ENCODE measurements around the gene PEPD.

Gene PEPD

GRCh38 chr19:33390908-33391630, 130.5 kb downstream of the PEPD start:
- H3K27me3 ChIP-seq (ENCODE audit: insufficient read depth, low read length) = no peaks in the 10 kb centered on the region
- no peaks in the 10 kb centered on the region for H3K9me3 ChIP-seq (ENCODE audit: low read length)
- H3K4me3 ChIP-seq (ENCODE audit: low read length) = no peak overlapping the region
- H3K4me1 ChIP-seq (ENCODE audit: insufficient read depth, low read length) = no peaks in the 10 kb centered on the region
- H3K36me3 ChIP-seq (ENCODE audit: insufficient read depth, low read length) = peaks cover under 1% of the 10 kb centered on the region
- H2AFZ ChIP-seq (ENCODE audit: low read depth, low read length) = no peak overlapping the region

DNA sequence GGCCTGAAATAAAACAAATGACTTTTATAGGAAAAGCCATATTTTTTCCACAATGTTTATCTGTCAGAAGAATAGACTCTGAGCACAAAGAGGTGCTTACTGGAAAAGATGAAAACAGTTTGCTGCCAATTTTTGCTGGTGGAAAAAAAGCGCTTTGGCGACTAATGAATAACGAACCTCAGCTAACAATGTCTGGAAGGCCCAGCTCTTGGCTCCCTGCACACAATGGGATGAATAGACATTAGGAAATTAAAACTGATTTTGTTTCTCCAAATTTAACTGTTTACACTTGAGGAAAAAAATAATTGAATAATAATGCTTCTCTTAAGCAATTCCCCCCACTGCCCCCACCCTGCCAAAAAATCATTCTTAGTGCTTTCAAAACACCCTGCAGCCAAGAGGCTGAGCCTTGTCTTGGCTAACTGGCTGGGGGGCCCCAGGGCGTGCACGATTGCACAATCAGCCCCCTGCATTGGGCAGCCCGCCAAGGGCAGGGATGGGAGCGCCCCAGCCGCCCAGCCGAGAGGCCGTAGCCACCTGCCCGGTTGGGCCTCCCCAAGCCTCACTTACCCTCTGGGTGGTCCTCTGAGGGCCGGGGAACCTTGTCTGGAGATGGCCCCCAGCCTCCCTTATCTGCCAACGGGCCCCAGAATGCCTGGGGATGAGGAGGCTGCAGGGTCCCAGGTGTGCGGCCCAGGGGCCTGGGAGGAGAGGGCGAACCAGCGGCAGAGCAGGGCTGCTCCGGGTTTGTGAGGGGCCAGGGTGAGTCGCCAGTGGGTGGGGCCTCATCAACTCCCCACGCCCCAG, 131.3 kb downstream of the PEPD start:
- no peaks in the 10 kb centered on the region for H3K4me1 ChIP-seq (ENCODE audit: insufficient read depth, low read length)
- no peaks in the 10 kb centered on the region for H3K27me3 ChIP-seq (ENCODE audit: insufficient read depth, low read length)
- H3K9me3 ChIP-seq (ENCODE audit: low read length) = no peaks in the 10 kb centered on the region
- peaks cover 4% of the 10 kb centered on the region for H3K36me3 ChIP-seq (ENCODE audit: insufficient read depth, low read length)
- no peak overlapping the region for H2AFZ ChIP-seq (ENCODE audit: low read depth, low read length)
- no peak overlapping the region for H3K4me3 ChIP-seq (ENCODE audit: low read length)

DNA sequence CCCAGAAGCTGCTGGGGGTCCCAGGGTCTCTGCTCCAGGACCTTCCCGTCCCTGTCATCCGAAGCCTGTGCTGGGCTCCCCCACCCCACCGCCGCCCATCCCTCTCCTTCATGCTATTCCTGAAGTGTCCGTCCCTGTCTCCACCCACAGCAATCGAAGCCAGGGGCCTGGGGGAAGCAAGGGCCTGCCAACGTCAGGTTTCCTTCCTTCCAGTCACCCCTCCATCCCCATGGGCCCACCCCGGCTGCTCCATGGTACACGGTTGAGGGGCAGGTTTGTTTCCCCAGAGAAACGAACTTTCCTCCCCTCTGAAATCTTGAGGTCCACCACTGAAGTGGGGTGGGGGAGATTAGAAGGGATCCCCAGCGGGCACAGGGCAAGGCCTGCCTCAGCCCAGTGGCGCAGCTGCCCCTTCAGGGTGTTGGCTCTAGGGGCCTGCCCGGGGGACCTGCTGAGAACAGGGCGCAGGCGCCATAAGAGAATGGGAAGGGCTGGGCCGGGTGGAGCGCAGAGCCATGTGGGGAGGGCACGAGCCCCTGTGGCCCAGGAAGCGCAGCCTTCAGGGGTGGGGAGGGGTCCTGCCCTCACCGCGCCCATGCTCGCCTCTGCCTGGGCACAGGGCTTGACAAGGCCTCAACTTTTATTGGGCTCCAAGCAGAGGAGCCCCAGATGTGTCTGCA, 132.0 kb downstream of the PEPD start:
- Histone ChIP-seq H3K4me3 (ENCODE audit: low read length) (no peak overlapping the region), H2AFZ (ENCODE audit: low read depth, low read length) (no peak overlapping the region), H3K36me3 (ENCODE audit: insufficient read depth, low read length) (peaks cover 4% of the 10 kb centered on the region), H3K9me3 (ENCODE audit: low read length) (no peaks in the 10 kb centered on the region), H3K27me3 (ENCODE audit: insufficient read depth, low read length) (no peaks in the 10 kb centered on the region), H3K4me1 (ENCODE audit: insufficient read depth, low read length) (no peaks in the 10 kb centered on the region)

GRCh38 chr19:33388725-33389420, 132.7 kb downstream of the PEPD start:
- Histone ChIP-seq H3K27me3 (ENCODE audit: insufficient read depth, low read length) (no peaks in the 10 kb centered on the region), H3K4me1 (ENCODE audit: insufficient read depth, low read length) (no peaks in the 10 kb centered on the region), H2AFZ (ENCODE audit: low read depth, low read length) (no peak overlapping the region), H3K36me3 (ENCODE audit: insufficient read depth, low read length) (peaks cover 4% of the 10 kb centered on the region), H3K9me3 (ENCODE audit: low read length) (no peaks in the 10 kb centered on the region), H3K4me3 (ENCODE audit: low read length) (no peak overlapping the region)

- peaks cover 4% of the 10 kb centered on the region for H3K36me3 ChIP-seq (ENCODE audit: insufficient read depth, low read length)
- no peak overlapping the region for H2AFZ ChIP-seq (ENCODE audit: low read depth, low read length)
- no peak overlapping the region for H3K4me3 ChIP-seq (ENCODE audit: low read length)
- no peaks in the 10 kb centered on the region for H3K4me1 ChIP-seq (ENCODE audit: insufficient read depth, low read length)
- H3K27me3 ChIP-seq (ENCODE audit: insufficient read depth, low read length) = no peaks in the 10 kb centered on the region
- no peaks in the 10 kb centered on the region for H3K9me3 ChIP-seq (ENCODE audit: low read length)
Measured at GRCh38 chr19:33388231-33388724, 133.3 kb downstream of the PEPD start.

DNA sequence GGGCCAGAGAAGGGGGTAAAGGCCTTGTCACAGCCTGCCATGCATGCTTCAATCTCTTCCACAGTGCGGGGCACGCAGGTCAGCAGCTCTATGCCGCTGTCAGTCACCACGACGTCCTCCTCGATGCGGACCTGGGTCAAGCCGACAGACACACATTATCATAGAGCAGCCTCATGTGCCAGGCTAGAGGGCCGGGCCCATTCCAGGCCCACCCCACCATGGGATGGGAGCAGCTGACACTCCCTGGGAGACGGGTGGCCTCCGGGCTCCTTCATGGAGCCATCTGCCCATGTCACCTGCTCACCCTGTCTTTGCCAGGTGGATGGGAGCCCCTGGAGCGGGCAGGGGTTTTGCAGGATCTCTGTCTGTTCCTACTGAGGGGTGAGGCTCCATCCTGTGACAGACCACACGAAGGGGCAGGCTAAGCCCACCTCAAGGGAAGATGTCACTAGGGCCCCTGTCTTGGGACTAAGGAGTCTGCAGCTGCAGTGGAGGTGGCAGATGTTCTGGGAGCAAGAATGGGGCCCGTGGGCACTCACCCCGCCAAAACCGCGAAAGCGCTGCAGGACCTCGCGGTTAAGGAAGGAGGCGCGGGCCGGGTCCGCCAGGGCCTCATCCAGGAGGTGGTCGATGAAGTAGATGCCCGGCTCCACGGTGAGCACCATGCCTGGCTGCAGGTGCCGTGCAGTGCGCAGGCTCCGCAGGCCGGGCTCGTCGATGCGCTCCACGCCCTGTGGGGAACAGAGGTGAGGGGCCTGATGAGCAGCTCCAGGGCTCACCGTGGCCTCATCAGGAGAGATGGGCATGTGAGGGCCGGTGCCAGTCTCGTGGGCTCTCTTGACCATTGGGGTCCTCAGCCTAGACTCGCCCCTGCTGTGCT, 134.0 kb downstream of the PEPD start:
- Histone ChIP-seq H3K9me3 (ENCODE audit: low read length) (no peaks in the 10 kb centered on the region), H3K36me3 (ENCODE audit: insufficient read depth, low read length) (peaks cover 4% of the 10 kb centered on the region), H3K4me1 (ENCODE audit: insufficient read depth, low read length) (no peaks in the 10 kb centered on the region), H3K4me3 (ENCODE audit: low read length) (no peak overlapping the region), H3K27me3 (ENCODE audit: insufficient read depth, low read length) (no peaks in the 10 kb centered on the region), H2AFZ (ENCODE audit: low read depth, low read length) (no peak overlapping the region)

- Histone ChIP-seq H3K4me3 (ENCODE audit: low read length) (no peak overlapping the region), H3K9me3 (ENCODE audit: low read length) (no peaks in the 10 kb centered on the region), H3K36me3 (ENCODE audit: insufficient read depth, low read length) (peaks cover 5% of the 10 kb centered on the region), H3K27me3 (ENCODE audit: insufficient read depth, low read length) (no peaks in the 10 kb centered on the region), H3K4me1 (ENCODE audit: insufficient read depth, low read length) (no peaks in the 10 kb centered on the region), H2AFZ (ENCODE audit: low read depth, low read length) (no peak overlapping the region)
Measured at GRCh38 chr19:33386361-33386858, 135.2 kb downstream of the PEPD start.

- H3K27me3 ChIP-seq (ENCODE audit: insufficient read depth, low read length) = no peaks in the 10 kb centered on the region
- H3K9me3 ChIP-seq (ENCODE audit: low read length) = no peaks in the 10 kb centered on the region
- no peak overlapping the region for H3K4me3 ChIP-seq (ENCODE audit: low read length)
- H3K36me3 ChIP-seq (ENCODE audit: insufficient read depth, low read length) = peaks cover 9% of the 10 kb centered on the region
- H2AFZ ChIP-seq (ENCODE audit: low read depth, low read length) = no peak overlapping the region
- H3K4me1 ChIP-seq (ENCODE audit: insufficient read depth, low read length) = no peaks in the 10 kb centered on the region
Measured at GRCh38 chr19:33385956-33386355, 135.6 kb downstream of the PEPD start.

DNA sequence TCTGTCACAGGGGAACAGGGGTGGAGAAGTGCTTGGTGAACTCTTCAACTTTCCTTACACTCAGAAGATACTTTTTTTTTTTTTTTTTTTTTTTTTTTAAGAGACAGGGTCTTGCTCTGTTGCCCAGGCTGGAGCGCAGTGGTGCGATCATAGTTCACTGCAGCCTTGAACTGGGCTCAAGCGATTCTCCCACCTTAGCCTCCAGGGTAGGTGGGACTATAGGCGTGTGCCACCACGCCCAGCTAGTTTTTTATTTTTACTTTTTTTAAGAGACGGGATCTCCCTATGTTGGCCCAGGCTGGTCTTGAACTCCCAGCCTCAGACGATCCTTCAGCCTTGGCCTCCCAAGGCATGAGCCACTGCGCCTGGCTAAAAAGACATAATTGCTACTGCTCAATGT, 136.6 kb downstream of the PEPD start:
- Histone ChIP-seq H3K36me3 (ENCODE audit: insufficient read depth, low read length) (peaks cover 9% of the 10 kb centered on the region), H2AFZ (ENCODE audit: low read depth, low read length) (no peak overlapping the region), H3K4me3 (ENCODE audit: low read length) (no peak overlapping the region), H3K9me3 (ENCODE audit: low read length) (no peaks in the 10 kb centered on the region), H3K27me3 (ENCODE audit: insufficient read depth, low read length) (no peaks in the 10 kb centered on the region), H3K4me1 (ENCODE audit: insufficient read depth, low read length) (no peaks in the 10 kb centered on the region)

DNA sequence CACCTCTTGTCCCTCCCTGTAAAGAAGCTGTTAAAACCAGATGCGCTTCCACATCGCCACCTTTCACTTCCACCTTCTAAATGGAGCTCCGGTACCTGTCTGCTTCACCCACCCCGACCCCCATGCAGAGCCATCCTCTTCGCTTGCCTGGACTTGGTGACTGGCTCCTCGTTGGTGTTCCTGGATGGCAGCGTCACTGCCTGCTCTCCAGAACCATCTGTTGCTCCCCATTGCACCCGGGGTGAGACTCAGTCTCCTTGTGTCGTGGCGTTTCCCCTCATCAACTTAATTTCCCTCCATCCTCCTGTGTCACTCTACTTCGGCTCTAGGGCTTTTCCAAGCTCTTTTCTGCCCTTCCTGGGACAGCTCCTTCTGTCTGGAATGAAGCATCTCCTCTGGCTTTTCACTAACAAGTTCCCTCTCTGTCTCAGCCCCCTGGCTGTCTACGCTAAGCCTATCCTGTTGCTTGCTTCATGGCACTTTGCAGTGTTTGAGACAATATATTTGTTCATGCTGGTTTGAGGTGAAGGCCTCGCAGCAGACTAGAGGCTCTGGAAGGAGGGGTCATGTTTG, 137.8 kb downstream of the PEPD start:
- H3K4me3 ChIP-seq (ENCODE audit: low read length) = no peak overlapping the region
- no peaks in the 10 kb centered on the region for H3K9me3 ChIP-seq (ENCODE audit: low read length)
- peaks cover 19% of the 10 kb centered on the region for H3K36me3 ChIP-seq (ENCODE audit: insufficient read depth, low read length)
- no peaks in the 10 kb centered on the region for H3K27me3 ChIP-seq (ENCODE audit: insufficient read depth, low read length)
- H3K4me1 ChIP-seq (ENCODE audit: insufficient read depth, low read length) = no peaks in the 10 kb centered on the region
- H2AFZ ChIP-seq (ENCODE audit: low read depth, low read length) = no peak overlapping the region

GRCh38 chr19:33382982-33383381, 138.6 kb downstream of the PEPD start:
- Histone ChIP-seq H3K9me3 (ENCODE audit: low read length) (no peaks in the 10 kb centered on the region), H3K4me3 (ENCODE audit: low read length) (no peak overlapping the region), H2AFZ (ENCODE audit: low read depth, low read length) (no peak overlapping the region), H3K4me1 (ENCODE audit: insufficient read depth, low read length) (no peaks in the 10 kb centered on the region), H3K36me3 (ENCODE audit: insufficient read depth, low read length) (peaks cover 22% of the 10 kb centered on the region), H3K27me3 (ENCODE audit: insufficient read depth, low read length) (no peaks in the 10 kb centered on the region)

GRCh38 chr19:33382006-33382405, 139.6 kb downstream of the PEPD start:
- Histone ChIP-seq H3K4me1 (ENCODE audit: insufficient read depth, low read length) (peaks cover 2% of the 10 kb centered on the region), H3K4me3 (ENCODE audit: low read length) (no peak overlapping the region), H2AFZ (ENCODE audit: low read depth, low read length) (no peak overlapping the region), H3K27me3 (ENCODE audit: insufficient read depth, low read length) (no peaks in the 10 kb centered on the region), H3K36me3 (ENCODE audit: insufficient read depth, low read length) (peaks cover 22% of the 10 kb centered on the region), H3K9me3 (ENCODE audit: low read length) (no peaks in the 10 kb centered on the region)

Data from neuron (in vitro differentiated cells).